Muscle of leg (tissue), 16 donors: ENCODE measurements around the gene ARHGEF18. TPM values are rescaled to one million over a fixed set of nuclear protein-coding genes. Genes with fewer than 3 reads are reported as not detected.
A peak's percentile ranks its signal among the peaks of the same experiment; 100 is the strongest.
"Not testable (repeated sequence)": the region's sequence is repeated elsewhere in the genome, so short reads cannot be mapped to it uniquely, and the experiment has no call there.

Experiments used
- DNase-seq: peaks from one replicate; pipeline ENCODE4 v3.0.0; 2013
- H3K27ac ChIP-seq: one replicate; pipeline ENCODE4 v1.5.1; 2013; ENCODE audit warnings: mild to moderate bottlenecking, low read length, control low read depth
- H3K27me3 ChIP-seq: one replicate; pipeline ENCODE4 v1.6.1; 2013; ENCODE audit warnings: low read length; ENCODE audit not compliant: control insufficient read depth, insufficient read depth
- H3K36me3 ChIP-seq: one replicate; pipeline ENCODE4 v1.6.1; 2013; ENCODE audit warnings: low read length; ENCODE audit not compliant: control insufficient read depth, insufficient read depth
- H3K4me1 ChIP-seq: one replicate; pipeline ENCODE4 v1.6.1; 2013; ENCODE audit warnings: low read length; ENCODE audit not compliant: control insufficient read depth, insufficient read depth
- H3K4me3 ChIP-seq: one replicate; pipeline ENCODE4 v1.5.1; 2013; ENCODE audit warnings: low read length, control low read depth
- H3K9me3 ChIP-seq: replicated peaks from 2 replicates; pipeline ENCODE4 v1.6.1; 2013; ENCODE audit warnings: low read depth, low read length; ENCODE audit not compliant: control insufficient read depth
- WGBS: methylation state at CpG from one replicate; pipeline ENCODE4 v1.1.5; 2013; ENCODE audit warnings: missing lambda C conversion rate; ENCODE audit not compliant: insufficient coverage; 5-methylcytosine and 5-hydroxymethylcytosine counted together
- long read RNA-seq, 11 donors: transcript quantifications; one replicate each; lab custom pipeline, GENCODE V29; 2026
- polyA plus RNA-seq, 8 donors: library from polyadenylated mRNA; unstranded; fragments of 120-200 nt; gene quantifications; one replicate each; pipeline versions ENCODE4 v1.2.1 to v1.2.3, GENCODE V29; 2013; ENCODE audit warnings: inconsistent platforms in 1 of 8, low replicate concordance in 1 of 8; ENCODE audit not compliant: insufficient read length in 8 of 8, insufficient read depth in 1 of 8
- total RNA-seq: library from RNA; stranded (reverse); fragments of 120-200 nt; gene quantifications from one replicate; pipeline ENCODE4 v1.2.4, GENCODE V29; 2013

ARHGEF18 gene
- total RNA-seq (14.4 TPM), polyA plus RNA-seq (10 to 100 TPM; 11.5 to 18.0 (median 15.9) TPM)
- long read RNA-seq, donor 1 = 0 reads
- long read RNA-seq, donor 2 = 0 reads
- long read RNA-seq, donor 3, partial matches to known transcripts = 0 of 6 reads
- long read RNA-seq, donor 3, other reads (novel, unspliced or antisense) = 6 of 6 reads
- long read RNA-seq, donor 4 = 0 reads
- long read RNA-seq, donor 5 = 0 reads
- long read RNA-seq, donor 6 = 0 reads
- long read RNA-seq, donor 7 = 0 reads
- long read RNA-seq, donor 8 = 0 reads
- long read RNA-seq, donor 9 = 0 reads
- long read RNA-seq, donor 10, full-length matches to known transcripts = 1 of 1 reads
- long read RNA-seq, donor 10, partial matches to known transcripts = 0 of 1 reads
- long read RNA-seq, donor 10, other reads (novel, unspliced or antisense) = 0 of 1 reads
- long read RNA-seq, donor 11 = 0 reads

GRCh38 chr19:7348587-7349230 is at the start of gene ARHGEF18:
Gene ARHGEF18 (plus strand): TSS chr19:7348937. CDS start chr19:7362891, 13,954 bp downstream.
- Histone ChIP-seq H3K27ac (no peak within 1 kb of the TSS), H3K36me3 (no peaks in the 10 kb centered on the region), H3K27me3 (no peaks in the 10 kb centered on the region), H3K4me1 (no peaks in the 10 kb centered on the region), H3K9me3 (peaks cover 8% of the 10 kb centered on the region), H3K4me3 (no peak within 1 kb of the TSS)
- DNase-seq = peak; percentile 21
- 75% methylated on average over 9 of the region's 13 CpGs for WGBS

- Histone ChIP-seq H3K9me3 (no peaks in the 10 kb centered on the region), H3K4me1 (no peaks in the 10 kb centered on the region), H3K4me3 (no peak overlapping the region), H3K27ac (no peak overlapping the region), H3K27me3 (peaks cover 12% of the 10 kb centered on the region), H3K36me3 (no peaks in the 10 kb centered on the region)
- no peak for DNase-seq
- WGBS = 80% methylated on average over 3 of the region's 5 CpGs
Observed at GRCh38 chr19:7301525-7301924, 47.2 kb upstream of the ARHGEF18 start.

- no peaks in the 10 kb centered on the region for H3K36me3 ChIP-seq
- no peak for DNase-seq
- no peak overlapping the region for H3K27ac ChIP-seq
- H3K9me3 ChIP-seq = no peaks in the 10 kb centered on the region
- WGBS = no CpG with 5 or more reads among the region's 4 CpGs
- peaks cover 6% of the 10 kb centered on the region for H3K27me3 ChIP-seq
- H3K4me1 ChIP-seq = no peaks in the 10 kb centered on the region
- H3K4me3 ChIP-seq = no peak overlapping the region
Observed at GRCh38 chr19:7303470-7303869, 45.3 kb upstream of the ARHGEF18 start.

GRCh38 chr19:7304200-7304599 is 44.5 kb upstream of the ARHGEF18 start:
- Histone ChIP-seq H3K4me3 (no peak overlapping the region), H3K27me3 (peaks cover 4% of the 10 kb centered on the region), H3K9me3 (no peaks in the 10 kb centered on the region), H3K36me3 (no peaks in the 10 kb centered on the region), H3K4me1 (no peaks in the 10 kb centered on the region), H3K27ac (no peak overlapping the region)
- no peak for DNase-seq
- no CpG with 5 or more reads among the region's 9 CpGs for WGBS

GRCh38 chr19:7307590-7308218 is 41.0 kb upstream of the ARHGEF18 start:
- no peaks in the 10 kb centered on the region for H3K4me1 ChIP-seq
- WGBS = no CpG with 5 or more reads among the region's 7 CpGs

GRCh38 chr19:7308327-7308726 is 40.4 kb upstream of the ARHGEF18 start:
- DNase-seq, H3K9me3 ChIP-seq, H3K27me3 ChIP-seq, H3K4me1 ChIP-seq, H3K27ac ChIP-seq, H3K4me3 ChIP-seq, H3K36me3 ChIP-seq: not testable (repeated sequence)
- WGBS = 61% methylated on average over 7 of the region's 9 CpGs

More at GRCh38 chr19:7307590-7308218, 41.0 kb upstream of the ARHGEF18 start:
- Histone ChIP-seq H3K4me3 (no peak overlapping the region), H3K36me3 (no peaks in the 10 kb centered on the region), H3K27ac (no peak overlapping the region), H3K27me3 (no peaks in the 10 kb centered on the region), H3K9me3 (no peaks in the 10 kb centered on the region)
- no peak for DNase-seq

- H3K9me3 ChIP-seq = no peaks in the 10 kb centered on the region
- no peak overlapping the region for H3K27ac ChIP-seq
- no peaks in the 10 kb centered on the region for H3K4me1 ChIP-seq
- H3K4me3 ChIP-seq = no peak overlapping the region
- 94% methylated on average over 9 of the region's 12 CpGs for WGBS
- no peaks in the 10 kb centered on the region for H3K27me3 ChIP-seq
- DNase-seq = no peak
- no peaks in the 10 kb centered on the region for H3K36me3 ChIP-seq
Observed at GRCh38 chr19:7311911-7312310, 36.8 kb upstream of the ARHGEF18 start.

- Histone ChIP-seq H3K4me1 (no peaks in the 10 kb centered on the region), H3K27ac (no peak overlapping the region), H3K36me3 (no peaks in the 10 kb centered on the region), H3K9me3 (no peaks in the 10 kb centered on the region), H3K27me3 (no peaks in the 10 kb centered on the region), H3K4me3 (no peak overlapping the region)
- WGBS = 81% methylated on average over 6 of the region's 7 CpGs
- no peak for DNase-seq
Observed at GRCh38 chr19:7312816-7313215, 35.9 kb upstream of the ARHGEF18 start.

- H3K4me1 ChIP-seq = no peaks in the 10 kb centered on the region
- DNase-seq = no peak
- no CpG with 5 or more reads among the region's 2 CpGs for WGBS
- no peak overlapping the region for H3K27ac ChIP-seq
- peaks cover 2% of the 10 kb centered on the region for H3K9me3 ChIP-seq
- no peaks in the 10 kb centered on the region for H3K36me3 ChIP-seq
- H3K27me3 ChIP-seq = no peaks in the 10 kb centered on the region
- no peak overlapping the region for H3K4me3 ChIP-seq
Observed at GRCh38 chr19:7318176-7318575, 30.6 kb upstream of the ARHGEF18 start.
